GM18502 (cell line): Measurements from ENCODE around the gene MBTD1.
"Not testable (repeated sequence)": the region's sequence is repeated elsewhere in the genome, so short reads cannot be mapped to it uniquely, and the experiment has no call there.

ENCODE experiments used
- ATAC-seq: cut with Tn5 transposase; IDR thresholded peaks from one replicate; pipeline ENCODE4 v1.9.1; 2021; ENCODE audit warnings: mild to moderate bottlenecking; ENCODE audit not compliant: unreplicated experiment, poor library complexity

Gene MBTD1

GRCh38 chr17:51197754-51198153, 62.1 kb downstream of the MBTD1 start:
- ATAC-seq: no peak

- no peak for ATAC-seq
Observed at GRCh38 chr17:51191895-51192294, 68.0 kb downstream of the MBTD1 start.

GRCh38 chr17:51189628-51190027, 70.2 kb downstream of the MBTD1 start:
- ATAC-seq: no peak

- ATAC-seq: no peak
Observed at GRCh38 chr17:51189162-51189561, 70.7 kb downstream of the MBTD1 start.

- ATAC-seq: no peak
Observed at GRCh38 chr17:51188271-51188833, 71.5 kb downstream of the MBTD1 start.

GRCh38 chr17:51185763-51186332, 74.0 kb downstream of the MBTD1 start:
- no peak for ATAC-seq

GRCh38 chr17:51184124-51184523, 75.7 kb downstream of the MBTD1 start:
- no peak for ATAC-seq

- no peak for ATAC-seq
Observed at GRCh38 chr17:51180486-51180885, 79.4 kb downstream of the MBTD1 start.

GRCh38 chr17:51172030-51172429, 87.8 kb downstream of the MBTD1 start:
- ATAC-seq: not testable (repeated sequence)

GRCh38 chr17:51170736-51171135, 89.1 kb downstream of the MBTD1 start:
- no peak for ATAC-seq

GRCh38 chr17:51169340-51169739, 90.5 kb downstream of the MBTD1 start:
- ATAC-seq: no peak

GRCh38 chr17:51166987-51167931, 92.6 kb downstream of the MBTD1 start:
- peak; percentile 57 for ATAC-seq

- peak; percentile 84 for ATAC-seq
Observed at GRCh38 chr17:51166198-51166986, 93.5 kb downstream of the MBTD1 start, which contains the start of gene NME2. TSS of gene NME2 (plus strand) at chr17:51166411. CDS start at chr17:51166831, 420 bp downstream.

- ATAC-seq: peak; percentile 28
Observed at GRCh38 chr17:51165680-51166197, 94.1 kb downstream of the MBTD1 start.

- ATAC-seq: no peak
Observed at GRCh38 chr17:51164911-51165679, 94.8 kb downstream of the MBTD1 start.

- ATAC-seq: no peak
Observed at GRCh38 chr17:51161541-51161940, 98.3 kb downstream of the MBTD1 start.

- ATAC-seq: no peak
Observed at GRCh38 chr17:51159604-51160003, 100.2 kb downstream of the MBTD1 start.

- no peak for ATAC-seq
Observed at GRCh38 chr17:51155416-51155815, 104.4 kb downstream of the MBTD1 start.

GRCh38 chr17:51154176-51154575, 105.7 kb downstream of the MBTD1 start:
- no peak for ATAC-seq
